ENCODE measurements around the gene SPATA21.
A peak's percentile ranks its signal among the peaks of the same experiment; 100 is the strongest.

Gene SPATA21

DNA sequence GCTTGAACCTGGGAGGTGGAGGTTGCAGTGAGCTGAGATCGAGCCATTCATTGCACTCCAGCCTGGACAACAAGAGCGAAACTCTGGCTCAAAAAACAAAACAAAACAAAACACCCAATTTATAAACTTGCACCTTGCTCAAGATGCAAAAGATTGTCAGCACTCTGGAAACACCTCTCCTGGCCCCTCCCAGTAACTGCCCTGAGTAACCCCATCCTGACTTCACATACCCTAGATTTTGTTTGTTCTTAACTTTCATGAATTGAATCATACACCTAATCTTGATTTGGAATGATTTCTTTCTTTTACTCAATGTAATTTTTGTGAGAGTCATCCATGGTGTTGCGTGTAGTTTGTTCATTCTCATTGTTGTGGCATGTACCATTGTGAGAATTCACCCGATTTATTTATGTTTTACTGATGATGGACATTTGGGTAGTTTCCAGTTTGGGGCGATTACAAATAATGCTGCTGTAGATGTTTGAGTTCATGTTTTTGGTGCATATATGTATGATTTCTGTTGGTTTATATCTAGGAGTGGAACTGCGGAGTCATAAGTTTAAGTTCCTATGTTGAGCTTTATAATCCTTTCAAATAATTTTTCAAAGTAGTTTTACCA, 13.7 kb upstream of the SPATA21 start:
- no peak for DNase-seq (ENCODE audit: low spot score)

- no peak for DNase-seq (ENCODE audit: low spot score)
These were observed 12.4 kb upstream of the SPATA21 start for GRCh38 chr1:16449666-16450065.

GRCh38 chr1:16449065-16449464, 11.8 kb upstream of the SPATA21 start:
- DNase-seq (ENCODE audit: low spot score): no peak

DNA sequence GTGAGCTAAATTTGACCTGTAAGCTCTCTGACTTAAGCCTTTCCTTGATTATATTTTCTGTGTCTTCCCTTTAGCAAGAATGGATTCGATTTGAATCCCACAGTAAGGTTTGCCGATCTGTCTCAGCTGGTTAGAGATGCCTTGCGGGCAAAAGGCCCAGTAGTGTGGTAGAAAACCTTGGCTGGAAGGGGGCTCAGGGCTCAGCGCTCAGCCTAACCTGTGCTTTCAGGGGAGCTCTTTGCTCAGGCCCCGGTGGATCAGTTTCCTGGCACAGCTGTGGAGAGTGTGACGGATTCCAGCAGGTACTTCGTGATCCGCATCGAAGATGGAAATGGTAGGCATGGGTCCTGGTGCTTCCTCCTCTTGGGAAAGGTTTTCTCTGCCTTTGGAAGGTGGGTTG, 10.4 kb upstream of the SPATA21 start:
- no peak for DNase-seq (ENCODE audit: low spot score)

GRCh38 chr1:16446116-16446515, 8.9 kb upstream of the SPATA21 start:
- DNase-seq (ENCODE audit: low spot score): no peak

DNA sequence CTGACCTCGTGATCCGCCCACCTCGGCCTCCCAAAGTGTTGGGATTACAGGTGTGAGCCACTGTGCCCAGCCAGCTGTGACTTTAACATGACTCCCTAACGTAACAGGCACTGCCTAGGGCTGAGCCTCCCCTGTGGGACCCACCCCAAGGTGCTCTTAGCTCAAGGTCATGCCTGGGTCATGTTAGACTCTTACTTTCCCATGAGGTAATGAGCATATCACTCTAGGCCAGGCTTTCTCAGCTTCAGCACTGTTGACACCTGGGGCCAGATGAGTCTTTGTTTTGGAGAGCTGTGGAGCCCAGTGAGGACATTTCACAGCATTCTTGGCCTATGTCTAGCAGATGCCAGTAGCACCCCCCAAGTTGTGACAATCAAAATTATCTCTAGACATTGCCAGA, 7.8 kb upstream of the SPATA21 start:
- no peak for DNase-seq (ENCODE audit: low spot score)

- no peak for DNase-seq (ENCODE audit: low spot score)
These were observed 6.9 kb upstream of the SPATA21 start for GRCh38 chr1:16443975-16444770.

GRCh38 chr1:16442941-16443340, 5.7 kb upstream of the SPATA21 start:
- DNase-seq (ENCODE audit: low spot score): no peak

DNA sequence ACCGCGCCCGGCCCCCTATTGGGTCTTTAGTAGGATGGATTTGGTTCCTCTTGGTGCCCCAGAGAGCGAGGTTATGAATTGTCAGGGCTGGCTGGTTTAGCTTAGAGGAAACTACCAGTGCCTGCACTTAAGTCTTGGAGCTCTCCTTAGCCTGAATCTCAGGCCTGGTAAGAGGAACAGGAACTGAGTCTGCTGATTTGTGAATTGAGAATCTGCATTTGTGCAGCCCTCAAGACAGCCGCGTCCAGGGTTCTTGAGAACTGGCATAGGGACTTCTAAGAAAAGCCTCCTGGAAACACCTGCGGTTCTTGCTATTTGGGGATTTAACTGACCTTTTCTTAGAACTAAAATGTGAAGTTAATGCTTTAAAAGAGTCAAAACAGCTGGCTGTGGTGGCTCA, 5.0 kb upstream of the SPATA21 start:
- no peak for DNase-seq (ENCODE audit: low spot score)

GRCh38 chr1:16441282-16441665, 4.0 kb upstream of the SPATA21 start:
- no peak for DNase-seq (ENCODE audit: low spot score)

DNA sequence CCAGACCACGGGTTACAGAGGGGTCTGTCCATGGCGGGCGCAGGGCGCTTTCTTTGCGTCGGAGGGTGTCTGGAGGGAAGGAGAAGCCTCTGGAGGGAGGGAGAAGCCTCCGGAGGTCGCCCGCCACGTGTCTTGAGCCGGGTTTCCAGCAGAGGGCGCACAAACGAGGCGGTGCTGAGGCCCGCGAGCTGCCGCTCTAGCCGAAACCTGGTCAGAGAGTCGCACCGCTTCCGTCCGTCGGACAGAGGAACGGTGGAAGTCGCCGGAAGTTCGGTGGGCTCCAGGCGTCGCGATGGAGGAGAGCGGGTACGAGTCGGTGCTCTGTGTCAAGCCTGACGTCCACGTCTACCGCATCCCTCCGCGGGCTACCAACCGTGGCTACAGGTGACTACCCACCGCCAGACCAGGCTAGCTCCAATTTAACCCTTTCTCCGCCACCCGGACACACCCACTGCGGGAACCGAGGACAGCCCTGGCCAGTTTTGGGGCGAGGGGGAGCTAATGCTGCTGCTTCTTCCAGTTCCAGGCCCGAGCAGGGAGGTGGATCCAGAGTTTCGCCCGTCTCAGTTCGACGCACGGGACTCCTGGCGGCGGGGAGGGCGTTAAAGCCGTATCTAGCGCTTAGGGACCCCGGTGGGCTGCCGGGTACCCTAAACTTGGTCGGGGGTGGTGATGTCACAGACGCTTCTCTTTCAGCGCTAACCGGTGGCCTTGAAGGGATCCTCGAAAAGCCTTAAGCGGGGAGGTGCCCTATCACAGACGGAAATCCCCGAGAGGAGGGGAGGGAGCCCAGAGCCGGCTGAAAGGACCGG, 3.5 kb upstream of the SPATA21 start, which contains the start of gene NECAP2:
Gene NECAP2 (plus strand): TSS at position 255 of the 812 bp plus-strand sequence. CDS start 38 bp downstream, at position 293.
- peak; percentile 88 for DNase-seq (ENCODE audit: low spot score)

DNA sequence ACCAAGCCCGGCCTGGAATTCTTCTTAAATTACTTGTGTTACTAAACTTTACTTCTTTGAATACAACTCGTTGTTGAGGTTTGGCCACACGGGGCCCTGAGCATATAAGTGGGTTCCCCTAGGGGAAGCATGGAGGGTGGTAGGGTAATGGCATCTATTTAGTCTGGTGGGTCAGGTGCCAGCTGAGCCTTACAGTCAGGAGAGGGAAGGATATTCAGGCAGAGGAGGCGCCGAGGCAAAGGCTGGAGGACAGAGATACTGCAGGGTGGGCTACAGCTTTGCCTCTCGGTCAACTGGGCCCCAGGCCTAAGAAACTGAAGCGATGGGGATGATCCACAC, 2.9 kb upstream of the SPATA21 start:
- DNase-seq (ENCODE audit: low spot score): no peak

DNA sequence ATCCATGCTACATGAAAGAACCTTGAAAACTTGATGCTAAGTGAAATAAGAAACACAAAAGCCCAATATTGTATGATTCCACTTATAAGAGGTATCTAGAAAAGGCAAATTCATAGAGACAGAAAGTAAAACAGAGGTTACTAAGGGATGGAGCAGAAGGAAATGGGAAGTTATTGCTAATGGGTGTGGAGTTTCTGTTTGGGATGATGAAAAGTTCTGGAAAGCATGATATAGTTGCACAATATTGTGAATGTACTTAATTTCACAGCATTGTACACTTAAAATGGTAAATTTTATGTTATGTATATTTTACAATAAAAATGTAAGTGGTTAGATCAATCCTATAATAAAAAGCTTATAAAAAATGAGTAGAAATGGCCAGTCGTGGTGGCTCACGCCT, 1.7 kb upstream of the SPATA21 start:
- DNase-seq (ENCODE audit: low spot score): no peak

- DNase-seq (ENCODE audit: low spot score): no peak
These were observed 1.3 kb upstream of the SPATA21 start for GRCh38 chr1:16438516-16438915.

DNA sequence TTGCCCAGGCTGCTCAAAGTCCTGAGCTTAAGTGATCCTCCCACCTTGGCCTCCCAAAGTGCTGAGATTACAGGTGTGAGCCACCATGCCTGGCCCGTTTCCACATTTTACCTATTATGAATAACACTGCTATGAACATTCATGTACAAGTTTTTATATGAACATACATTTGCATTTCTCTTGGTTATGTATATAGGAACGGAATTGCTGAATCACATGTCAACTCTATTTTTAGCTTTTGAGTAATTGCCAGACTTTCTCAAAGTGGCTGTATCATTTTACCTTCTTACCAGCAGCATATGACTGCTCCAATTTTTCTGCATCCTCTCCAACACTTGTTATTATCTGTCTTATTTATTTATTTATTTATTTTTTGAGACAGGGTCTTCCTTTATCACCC, 2.7 kb downstream of the SPATA21 start:
- DNase-seq (ENCODE audit: low spot score): no peak

DNA sequence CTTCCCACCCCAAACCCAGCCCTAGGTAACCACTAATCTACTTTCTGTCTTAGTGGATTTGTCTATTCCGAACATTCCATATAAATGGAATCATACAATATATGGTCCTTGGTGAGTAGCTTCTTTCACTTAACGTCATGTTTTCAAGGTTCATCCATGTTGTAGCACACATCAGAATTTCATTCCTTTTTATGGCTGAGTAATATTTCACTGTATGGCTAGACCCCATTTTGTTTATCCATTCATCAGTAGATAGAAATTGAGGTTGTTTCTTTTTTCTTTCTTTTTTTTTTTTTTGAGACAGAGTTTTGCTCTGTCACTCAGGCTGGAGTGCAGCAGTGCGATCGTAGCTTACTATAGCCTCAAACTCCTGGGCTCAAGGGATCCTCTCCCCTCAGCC, 3.2 kb downstream of the SPATA21 start:
- no peak for DNase-seq (ENCODE audit: low spot score)

GRCh38 chr1:16433030-16433429, 4.2 kb downstream of the SPATA21 start:
- no peak for DNase-seq (ENCODE audit: low spot score)

GRCh38 chr1:16430606-16431005, 6.6 kb downstream of the SPATA21 start:
- no peak for DNase-seq (ENCODE audit: low spot score)

GRCh38 chr1:16425125-16426025, 11.8 kb downstream of the SPATA21 start:
- DNase-seq (ENCODE audit: low spot score): no peak

DNA sequence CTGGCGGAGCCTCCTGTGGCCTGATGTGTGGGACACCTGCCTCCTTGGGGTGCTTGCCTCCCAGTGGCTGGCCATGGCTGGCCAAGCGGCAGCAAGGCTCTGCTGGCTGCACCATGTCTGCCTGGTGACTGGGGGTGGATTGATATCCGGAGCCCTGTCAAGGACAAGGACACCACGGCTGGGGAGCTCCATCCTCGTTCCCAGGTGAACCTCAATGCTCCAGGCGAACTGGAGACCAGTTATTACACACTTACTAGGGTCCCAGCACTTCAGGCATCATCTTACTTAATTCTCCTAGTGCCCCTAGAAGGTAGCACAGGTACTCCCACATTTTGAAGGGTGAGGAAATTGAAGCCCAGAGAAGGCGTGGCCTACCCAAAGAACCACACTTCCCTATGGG, 15.2 kb downstream of the SPATA21 start:
- DNase-seq (ENCODE audit: low spot score): no peak

- DNase-seq (ENCODE audit: low spot score): no peak
These were observed 16.0 kb downstream of the SPATA21 start for GRCh38 chr1:16421201-16421600.
